GM12874 (cell line): Measurements from ENCODE around the gene CDC73.
A peak's percentile ranks its signal among the peaks of the same experiment; 100 is the strongest.

Source experiments
- CTCF ChIP-seq: IDR thresholded peaks from 2 replicates; pipeline ENCODE4 v1.5.1; 2011; ENCODE audit warnings: low read depth, mild to moderate bottlenecking, control low read depth, low read length, moderate library complexity; ENCODE audit not compliant: insufficient read depth

Gene CDC73

GRCh38 chr1:193183019-193183627, 61.3 kb downstream of the CDC73 start:
- peak; percentile 48; the same call in 1 of the 2 replicates for TF ChIP-seq CTCF

GRCh38 chr1:193184776-193185175, 62.9 kb downstream of the CDC73 start:
- no peak for TF ChIP-seq CTCF

- TF ChIP-seq CTCF: no peak
Measured at GRCh38 chr1:193185211-193185610, 63.4 kb downstream of the CDC73 start.

- TF ChIP-seq CTCF: no peak
Measured at GRCh38 chr1:193185901-193186731, 64.3 kb downstream of the CDC73 start, which contains the start of gene B3GALT2. Gene B3GALT2 (minus strand): TSS chr1:193186613. CDS start chr1:193181562, 5,051 bp downstream.

GRCh38 chr1:193187114-193187513, 65.3 kb downstream of the CDC73 start:
- no peak for TF ChIP-seq CTCF

- no peak for TF ChIP-seq CTCF
Measured at GRCh38 chr1:193189442-193190095, 67.7 kb downstream of the CDC73 start.

- TF ChIP-seq CTCF: no peak
Measured at GRCh38 chr1:193190096-193190744, 68.4 kb downstream of the CDC73 start.
